ENCODE measurements around the gene KCND2.
"Not testable (repeated sequence)": the region's sequence is repeated elsewhere in the genome, so short reads cannot be mapped to it uniquely, and the experiment has no call there.

Gene KCND2

GRCh38 chr7:120272701-120273475 is at the start of gene KCND2:
Gene KCND2 (plus strand): TSS chr7:120273175.
- no peak for DNase-seq

DNA sequence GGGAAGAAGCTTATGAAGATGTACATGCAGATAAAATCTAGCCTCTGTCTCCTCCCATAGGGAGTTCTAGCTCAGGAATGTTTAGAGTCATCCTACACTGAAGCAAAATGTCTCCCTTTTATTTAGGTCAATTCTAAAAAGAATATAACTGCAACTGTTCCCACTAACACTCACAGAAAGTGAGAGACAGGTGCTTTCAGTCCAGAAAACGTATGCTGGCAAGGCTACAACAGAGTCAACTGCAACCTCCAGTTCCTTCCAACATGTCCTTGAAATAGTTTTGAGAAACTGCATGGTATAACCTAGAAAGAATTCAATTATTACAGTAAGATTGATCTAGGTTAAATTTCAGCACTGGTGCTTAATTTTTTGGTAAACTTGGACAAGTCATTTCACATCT is 46.8 kb upstream of the KCND2 start:
- DNase-seq = no peak

- DNase-seq = no peak
Observed at GRCh38 chr7:120227255-120227654, 45.7 kb upstream of the KCND2 start.

DNA sequence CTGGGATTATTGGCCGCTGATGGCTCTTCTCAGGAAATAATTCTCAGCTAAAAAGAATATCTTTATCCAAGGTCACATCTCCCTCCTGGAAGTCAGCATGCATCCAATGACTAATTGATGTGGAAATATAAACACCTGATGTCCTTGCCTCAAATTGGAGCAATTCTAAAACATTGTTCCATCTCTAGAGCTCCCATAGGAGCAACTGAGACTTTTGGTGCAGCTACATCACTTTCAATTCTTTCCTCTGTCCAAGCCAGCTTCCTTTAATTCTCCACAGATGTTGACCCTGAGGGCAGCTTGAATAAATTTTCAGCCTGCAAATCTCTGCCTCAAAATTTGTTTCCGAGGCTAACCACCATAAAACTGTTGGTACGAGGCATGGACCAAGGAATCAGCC is 43.9 kb upstream of the KCND2 start:
- no peak for DNase-seq

DNA sequence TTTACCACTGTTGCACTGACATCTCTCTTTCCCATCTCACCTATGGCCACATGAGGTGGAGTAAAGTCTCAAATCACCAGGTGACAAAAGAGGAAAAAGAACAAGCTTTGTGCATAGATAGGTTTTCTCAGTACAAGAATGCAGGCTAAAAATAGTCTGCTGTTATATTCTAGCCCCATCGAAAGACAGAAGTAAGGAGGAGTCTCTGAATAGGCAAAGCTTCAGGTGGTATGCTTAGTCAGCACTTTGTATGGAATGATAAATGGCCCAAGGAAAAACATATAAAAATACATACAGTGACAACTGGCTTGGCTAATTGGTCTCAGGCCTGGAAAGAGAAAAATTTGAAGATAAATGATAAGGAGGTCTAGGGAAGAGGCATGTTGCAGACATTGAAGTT is 39.6 kb upstream of the KCND2 start:
- no peak for DNase-seq

DNA sequence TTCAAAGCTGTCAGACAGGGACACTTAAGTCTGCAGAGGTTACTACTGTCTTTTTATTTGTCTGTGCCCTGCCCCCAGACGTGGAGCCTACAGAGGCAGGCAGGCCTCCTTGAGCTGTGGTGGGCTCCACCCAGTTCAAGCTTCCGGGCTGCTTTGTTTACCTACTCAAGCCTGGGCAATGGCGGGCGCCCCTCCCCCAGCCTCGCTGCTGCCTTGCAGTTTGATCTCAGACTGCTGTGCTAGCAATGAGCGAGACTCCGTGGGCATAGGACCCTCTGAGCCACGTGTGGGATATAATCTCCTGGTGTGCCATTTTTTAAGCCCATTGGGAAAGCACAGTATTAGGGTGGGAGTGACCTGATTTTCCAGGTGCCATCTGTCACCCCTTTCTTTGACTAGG is 32.6 kb upstream of the KCND2 start:
- not testable (repeated sequence) for DNase-seq

DNA sequence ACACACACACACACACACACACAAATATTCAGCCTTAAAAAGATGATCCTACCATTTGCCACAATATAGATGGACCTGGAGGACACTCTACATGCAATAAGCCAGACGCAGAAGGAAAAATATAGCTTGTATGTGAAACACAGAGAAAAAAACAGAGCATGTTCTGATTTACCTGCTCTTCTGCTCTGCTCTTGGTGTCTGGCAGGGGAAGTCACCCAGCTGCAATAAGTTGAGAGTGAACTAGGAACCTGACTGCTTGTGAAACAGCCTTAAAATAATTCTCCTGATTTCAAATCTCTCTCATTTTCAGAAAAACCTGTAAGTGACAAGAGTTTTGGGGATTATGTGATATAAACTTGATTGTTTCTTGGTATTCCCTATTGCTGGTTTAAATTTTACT is 31.0 kb upstream of the KCND2 start:
- no peak for DNase-seq

DNA sequence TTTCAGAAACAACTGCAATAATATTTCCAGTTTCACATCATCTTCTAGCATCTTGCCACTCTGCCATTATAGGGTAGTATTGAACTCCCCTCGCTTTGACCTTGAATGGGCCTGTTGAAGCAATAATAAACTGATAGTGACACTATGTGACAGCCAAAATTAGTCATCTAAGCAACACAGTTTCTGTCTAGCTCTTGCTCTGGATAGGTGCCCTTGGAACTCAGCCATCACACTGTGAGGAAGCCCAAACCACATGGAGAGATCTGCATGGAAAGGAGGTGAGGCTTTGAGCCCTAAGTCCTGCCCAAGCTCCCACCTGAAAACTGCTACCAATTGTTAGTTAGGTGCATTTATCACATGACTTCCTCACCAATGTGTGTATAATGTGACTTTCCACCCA is 18.1 kb upstream of the KCND2 start:
- DNase-seq = no peak

DNA sequence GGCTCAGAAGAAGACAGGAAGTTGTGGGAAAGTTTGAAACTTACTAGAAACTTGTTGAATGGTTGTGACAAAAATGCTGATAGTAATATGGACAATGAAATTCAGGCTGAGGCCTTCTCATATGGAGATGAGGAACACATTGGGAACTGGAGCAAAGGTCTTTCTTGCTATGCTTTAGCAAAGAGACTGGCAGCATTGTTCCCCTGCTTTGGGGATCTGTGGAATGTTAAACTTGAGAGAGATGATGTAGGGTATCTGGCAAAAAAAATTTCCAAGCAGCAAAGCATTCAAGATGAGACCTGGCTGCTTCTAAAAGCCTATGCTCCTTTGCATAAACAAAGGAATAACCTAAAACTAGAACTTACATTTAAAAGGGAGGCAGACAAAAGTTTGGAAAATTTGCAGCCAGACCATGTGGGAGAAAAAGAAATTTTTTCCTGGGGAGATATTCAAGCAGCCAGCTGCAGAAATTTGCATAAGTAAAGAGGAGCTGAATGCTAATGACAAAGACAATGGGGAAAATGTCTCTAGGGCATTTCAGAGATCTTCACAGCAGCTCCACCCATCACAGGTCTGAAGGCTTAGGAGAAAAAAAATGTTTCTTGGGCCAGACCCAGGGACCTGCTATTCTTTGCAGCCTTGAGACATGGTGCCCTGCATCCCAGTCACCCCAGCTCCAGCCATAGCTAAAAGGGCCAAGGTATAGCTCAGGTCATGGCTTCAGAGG is 16.5 kb upstream of the KCND2 start:
- DNase-seq = no peak

DNA sequence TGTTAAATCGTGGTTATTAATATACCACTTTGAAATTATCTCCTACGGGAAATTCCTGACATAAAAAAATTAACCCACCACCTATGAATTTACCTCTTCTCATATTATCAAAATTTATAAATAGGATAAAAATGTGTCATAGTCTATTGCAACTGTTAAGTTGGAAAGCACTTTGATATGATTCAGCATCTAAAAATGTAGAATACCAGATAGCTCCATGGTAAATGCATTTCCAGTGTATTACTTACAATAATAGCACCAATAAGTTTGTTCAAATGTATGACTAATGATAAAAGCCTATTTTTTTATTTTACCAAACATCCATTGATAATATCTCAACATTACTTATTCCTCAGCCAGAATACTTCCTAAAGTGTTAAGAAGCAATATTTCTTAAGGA is 13.6 kb upstream of the KCND2 start:
- no peak for DNase-seq

GRCh38 chr7:120260111-120260510 is 12.9 kb upstream of the KCND2 start:
- no peak for DNase-seq

DNA sequence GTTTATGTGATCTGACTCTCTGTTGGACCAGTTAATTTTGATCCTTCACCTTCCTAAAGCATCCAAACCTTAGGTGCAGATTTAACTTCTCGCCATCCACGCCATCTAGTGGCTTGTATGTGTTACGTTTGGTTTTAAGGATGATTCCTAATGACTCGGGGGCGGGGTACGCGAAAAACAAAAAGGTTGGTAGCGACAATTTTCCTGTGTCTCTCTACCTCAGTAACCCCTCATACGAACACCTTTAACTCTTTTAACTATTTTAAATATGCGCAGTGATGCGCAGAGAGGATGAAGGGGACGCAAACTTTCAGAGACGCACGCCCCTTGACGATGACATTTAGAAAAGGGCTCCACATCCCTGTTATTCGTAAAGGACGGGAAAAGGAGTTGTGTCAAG is 714 bp upstream of the KCND2 start:
- no peak for DNase-seq

DNA sequence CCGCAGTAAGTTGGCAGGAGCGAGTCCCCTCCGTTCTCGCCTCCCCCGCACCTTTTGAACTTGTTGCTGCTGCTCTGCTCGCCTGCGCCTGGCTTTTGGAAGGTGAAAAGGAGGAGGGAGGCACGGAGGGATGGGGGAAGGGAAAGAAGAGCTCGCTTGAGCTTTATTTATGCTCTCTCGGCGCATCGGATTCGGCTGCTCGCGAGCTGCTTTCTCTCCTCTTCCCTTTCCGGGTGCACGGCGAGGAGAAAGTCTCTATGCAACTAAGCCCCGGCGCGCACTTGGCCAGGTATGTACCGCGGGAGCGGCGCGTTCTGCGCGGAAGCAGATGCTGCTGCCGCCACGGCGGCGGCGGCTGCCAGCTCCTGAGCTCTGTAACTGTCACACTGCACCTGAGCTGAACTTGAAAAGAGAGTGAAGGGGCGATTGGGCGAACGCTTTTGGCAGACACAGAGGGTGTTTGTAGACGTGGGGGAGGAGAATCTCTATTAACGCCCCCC is 551 bp downstream of the KCND2 start:
- DNase-seq = no peak

DNA sequence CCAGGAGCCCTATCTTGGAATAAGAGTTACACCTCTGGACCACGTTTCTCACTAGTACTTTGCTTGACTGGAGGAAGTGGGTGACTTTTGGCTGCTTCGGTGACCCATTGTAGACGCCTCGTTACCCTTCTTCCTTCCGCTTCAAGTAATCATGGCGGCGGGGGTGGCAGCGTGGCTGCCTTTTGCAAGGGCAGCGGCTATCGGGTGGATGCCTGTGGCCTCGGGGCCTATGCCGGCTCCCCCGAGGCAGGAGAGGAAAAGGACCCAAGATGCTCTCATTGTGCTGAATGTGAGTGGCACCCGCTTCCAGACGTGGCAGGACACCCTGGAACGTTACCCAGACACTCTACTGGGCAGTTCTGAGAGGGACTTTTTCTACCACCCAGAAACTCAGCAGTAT is 1.5 kb downstream of the KCND2 start:
- no peak for DNase-seq

GRCh38 chr7:120274899-120275298 is 1.9 kb downstream of the KCND2 start:
- DNase-seq = no peak

- no peak for DNase-seq
Observed at GRCh38 chr7:120276720-120277119, 3.7 kb downstream of the KCND2 start.

GRCh38 chr7:120278773-120279172 is 5.8 kb downstream of the KCND2 start:
- DNase-seq = no peak

DNA sequence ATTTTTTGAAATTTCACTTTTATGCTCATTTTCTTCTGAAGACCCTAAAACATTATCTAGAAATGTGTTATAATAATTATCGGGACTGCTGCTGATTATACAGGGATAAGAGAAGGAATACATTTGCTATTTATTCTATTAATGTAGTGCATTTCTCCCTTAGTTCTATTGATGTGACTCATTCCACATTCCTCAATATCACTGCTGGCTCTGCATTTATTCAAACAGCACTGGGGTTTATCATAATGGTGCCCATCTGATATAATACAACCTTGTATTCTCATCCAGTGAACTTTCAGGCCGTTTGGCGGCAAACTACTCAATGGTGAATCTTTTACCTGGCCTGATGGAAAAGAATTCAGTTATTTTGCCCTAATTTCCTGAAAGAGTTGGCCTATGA is 7.8 kb downstream of the KCND2 start:
- no peak for DNase-seq

- DNase-seq = no peak
Observed at GRCh38 chr7:120293027-120293426, 20.1 kb downstream of the KCND2 start.

DNA sequence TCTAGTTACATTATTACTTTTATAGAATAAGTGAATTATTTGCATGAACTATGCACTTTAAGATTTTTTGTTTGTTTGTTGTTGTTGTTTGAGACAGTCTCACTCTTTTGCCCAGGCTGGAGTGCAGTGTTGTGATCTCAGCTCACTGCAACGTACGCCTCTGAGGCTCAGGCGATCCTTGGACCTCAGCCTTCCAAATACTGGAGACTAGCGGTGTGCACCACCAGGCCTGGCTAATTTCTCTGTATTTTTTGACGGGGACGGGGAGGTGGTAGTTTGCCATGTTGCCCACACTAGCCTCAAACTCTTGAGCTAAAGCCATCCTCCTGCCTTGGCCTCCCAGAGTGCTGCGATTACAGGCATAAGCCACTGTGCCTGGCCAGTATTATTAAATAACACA is 29.2 kb downstream of the KCND2 start:
- no peak for DNase-seq

- no peak for DNase-seq
Observed at GRCh38 chr7:120303105-120303504, 30.1 kb downstream of the KCND2 start.

GRCh38 chr7:120304674-120305073 is 31.7 kb downstream of the KCND2 start:
- no peak for DNase-seq

GRCh38 chr7:120307991-120308545 is 35.1 kb downstream of the KCND2 start:
- no peak for DNase-seq
